ENCODE results near the gene LRCH1. TPM values are rescaled to one million over a fixed set of nuclear protein-coding genes. Genes with fewer than 3 reads are reported as not detected.

The LRCH1 gene
- total RNA-seq, 1 experiment from 2014 or later, result 10.5 TPM

DNA sequence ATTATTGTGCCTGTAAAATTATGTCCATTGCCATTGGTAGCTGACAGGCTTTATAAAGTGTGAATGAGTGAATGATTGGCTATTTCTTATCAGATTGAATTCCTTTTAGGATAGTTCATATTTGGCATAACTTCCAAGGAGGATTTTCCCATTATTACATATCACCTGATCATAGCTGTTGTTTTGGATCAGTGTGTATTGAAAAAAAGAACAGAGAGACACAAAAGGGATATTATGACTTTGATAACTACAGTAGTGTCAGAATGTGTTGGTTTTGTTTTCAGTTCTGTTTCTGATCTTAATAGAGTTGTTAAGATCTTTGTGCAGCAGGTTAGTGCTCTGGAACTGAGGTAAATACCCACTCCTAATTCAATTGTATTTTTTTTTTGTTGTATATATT is 103.8 kb downstream of the LRCH1 start:
- POLR2A ChIA-PET (ENCODE audit: unreplicated experiment), result no interaction called here
- Histone ChIP-seq H3K4me2 (no peak overlapping the region), H3F3A (ENCODE audit: insufficient read depth, low read depth) (no peaks in the 10 kb centered on the region), H3K79me2 (ENCODE audit: low read depth) (no peaks in the 10 kb centered on the region), H3K9me3 (ENCODE audit: insufficient read depth, low read depth) (no peaks in the 10 kb centered on the region), H3K9me2 (ENCODE audit: insufficient read depth) (no peaks in the 10 kb centered on the region), H2AFZ (no peak overlapping the region), H4K20me1 (ENCODE audit: insufficient read depth) (no peaks in the 10 kb centered on the region; the same call in 1 of the 2 replicates), H3K27me3 (ENCODE audit: insufficient read depth, low read depth) (no peaks in the 10 kb centered on the region), H3K4me1 (replicated peaks; ENCODE audit: insufficient read depth) (no peaks in the 10 kb centered on the region), H3K27ac (no peak overlapping the region), H3K36me3 (ENCODE audit: low read depth) (no peaks in the 10 kb centered on the region), H3K4me3 (no peak overlapping the region)
- intact Hi-C loops (cut with micrococcal nuclease; ENCODE audit: unreplicated experiment), result loop anchor here (5.0 kb wide), 1 partner anchor 104 kb away; the partner anchor contains the start of gene LRCH1
- TF ChIP-seq EZH2 (IDR thresholded peaks at IDR 0.05; ENCODE audit: low read depth) (no peak), CTCF (conservative IDR thresholded peaks at IDR 0.05) (no peak)
- DNase-seq, result no peak
- CTCF ChIA-PET, result no interaction called here
- no TSS peak for BruUV-seq (replicated peaks)

DNA sequence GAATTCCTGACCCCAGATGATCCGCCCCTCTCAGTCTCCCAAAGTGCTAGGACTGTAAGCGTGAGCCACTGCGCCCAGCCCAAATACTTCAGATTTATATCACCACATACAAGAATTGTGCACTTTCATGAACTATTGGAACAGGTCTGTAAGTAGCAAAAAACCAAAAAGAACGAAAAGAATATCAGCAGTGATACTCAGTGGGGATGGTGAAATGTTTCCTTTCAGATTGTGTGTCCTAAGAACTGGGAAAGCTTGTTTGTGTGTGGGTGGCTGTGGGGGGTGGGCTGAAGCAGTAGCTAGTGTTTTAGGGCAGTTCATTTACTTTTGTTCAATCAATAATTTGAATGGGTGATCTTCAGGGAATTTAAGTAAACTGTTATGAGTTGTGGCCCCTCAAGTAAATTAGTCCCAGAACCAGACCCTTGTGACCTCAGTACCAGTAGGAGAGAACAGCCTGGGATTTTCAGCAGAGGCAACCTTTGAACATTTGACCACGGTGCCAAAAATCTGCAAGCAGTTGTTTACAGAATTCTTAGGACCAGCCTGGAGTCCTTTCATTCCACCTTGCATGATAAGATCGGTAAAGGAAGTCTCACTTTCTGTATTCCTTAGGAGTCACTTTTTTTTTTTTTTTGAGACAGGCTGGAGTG is 106.6 kb downstream of the LRCH1 start:
- H3K4me2 ChIP-seq, result no peak overlapping the region
- intact Hi-C loops (cut with micrococcal nuclease; ENCODE audit: unreplicated experiment), result loop anchor here (5.0 kb wide), 1 partner anchor 107 kb away; the partner anchor contains the start of gene LRCH1
- H3K4me3 ChIP-seq, result no peak overlapping the region
- BruUV-seq (replicated peaks), result no TSS peak
- no peak overlapping the region for H2AFZ ChIP-seq
- ChIA-PET CTCF (no interaction called here), POLR2A (ENCODE audit: unreplicated experiment) (no interaction called here)
- H3F3A ChIP-seq (ENCODE audit: insufficient read depth, low read depth), result no peaks in the 10 kb centered on the region
- no peaks in the 10 kb centered on the region for H3K36me3 ChIP-seq (ENCODE audit: low read depth)
- H3K9me2 ChIP-seq (ENCODE audit: insufficient read depth), result no peaks in the 10 kb centered on the region
- no peaks in the 10 kb centered on the region for H3K9me3 ChIP-seq (ENCODE audit: insufficient read depth, low read depth)
- TF ChIP-seq CTCF (conservative IDR thresholded peaks at IDR 0.05) (no peak), EZH2 (IDR thresholded peaks at IDR 0.05; ENCODE audit: low read depth) (no peak)
- no peaks in the 10 kb centered on the region; the same call in 1 of the 2 replicates for H4K20me1 ChIP-seq (ENCODE audit: insufficient read depth)
- no peaks in the 10 kb centered on the region for H3K27me3 ChIP-seq (ENCODE audit: insufficient read depth, low read depth)
- H3K4me1 ChIP-seq (replicated peaks; ENCODE audit: insufficient read depth), result no peaks in the 10 kb centered on the region
- H3K79me2 ChIP-seq (ENCODE audit: low read depth), result no peaks in the 10 kb centered on the region
- DNase-seq, result no peak
- H3K27ac ChIP-seq, result no peak overlapping the region

GRCh38 chr13:46660416-46660815 is 107.4 kb downstream of the LRCH1 start:
- no peak for DNase-seq
- H3K9me2 ChIP-seq (ENCODE audit: insufficient read depth), result no peaks in the 10 kb centered on the region
- H3K27me3 ChIP-seq (ENCODE audit: insufficient read depth, low read depth), result no peaks in the 10 kb centered on the region
- H3K4me2 ChIP-seq, result no peak overlapping the region
- intact Hi-C loops (cut with micrococcal nuclease; ENCODE audit: unreplicated experiment), result no loop called here
- no peak for TF ChIP-seq CTCF (conservative IDR thresholded peaks at IDR 0.05)
- no peak for TF ChIP-seq EZH2 (IDR thresholded peaks at IDR 0.05; ENCODE audit: low read depth)
- no peaks in the 10 kb centered on the region for H3K36me3 ChIP-seq (ENCODE audit: low read depth)
- no peaks in the 10 kb centered on the region; the same call in 1 of the 2 replicates for H4K20me1 ChIP-seq (ENCODE audit: insufficient read depth)
- no peaks in the 10 kb centered on the region for H3K9me3 ChIP-seq (ENCODE audit: insufficient read depth, low read depth)
- H3K27ac ChIP-seq, result no peak overlapping the region
- ChIA-PET POLR2A (ENCODE audit: unreplicated experiment) (no interaction called here), CTCF (no interaction called here)
- H3K4me3 ChIP-seq, result no peak overlapping the region
- no TSS peak for BruUV-seq (replicated peaks)
- no peak overlapping the region for H2AFZ ChIP-seq
- H3K4me1 ChIP-seq (replicated peaks; ENCODE audit: insufficient read depth), result no peaks in the 10 kb centered on the region
- no peaks in the 10 kb centered on the region for H3F3A ChIP-seq (ENCODE audit: insufficient read depth, low read depth)
- H3K79me2 ChIP-seq (ENCODE audit: low read depth), result no peaks in the 10 kb centered on the region

Data from PC-9 (cell line).